PFSK-1 (cell line): ENCODE data around the gene IL5.

ENCODE experiments used
- FOXP2 ChIP-seq: optimal IDR thresholded peaks from 2 replicates; pipeline ENCODE3; 2011; ENCODE audit warnings: borderline replicate concordance, control low read depth, inconsistent platforms; ENCODE audit not compliant: insufficient read depth; ENCODE audit errors: extremely low read length, extremely low read depth
- POLR2AphosphoS5 ChIP-seq: IDR thresholded peaks from 2 replicates; pipeline ENCODE4 v1.6.1; 2012; ENCODE audit warnings: low read depth, mild to moderate bottlenecking, control low read depth, low read length, moderate library complexity
- SIN3A ChIP-seq: IDR thresholded peaks from 2 replicates; pipeline ENCODE4 v1.6.1; 2012; ENCODE audit warnings: mild to moderate bottlenecking, low read length, moderate library complexity, borderline replicate concordance; ENCODE audit not compliant: insufficient read depth
- TAF1 ChIP-seq: IDR thresholded peaks from 2 replicates; pipeline ENCODE4 v1.6.1; 2012; ENCODE audit warnings: low read length, control low read depth, borderline replicate concordance; ENCODE audit not compliant: insufficient read depth
- TF ChIP-seq, protein P1 (sequence below), 2 experiments: IDR thresholded peaks; 2 replicates each; pipeline versions ENCODE4 v1.6.1 to v1.8.0; 2011 to 2012; ENCODE audit warnings: low read depth in 2 of 2, low read length in 2 of 2, control low read depth in 1 of 2, inconsistent platforms in 1 of 2, mild to moderate bottlenecking in 1 of 2, moderate library complexity in 1 of 2; ENCODE audit not compliant: insufficient read depth in 1 of 2

IL5 gene

DNA sequence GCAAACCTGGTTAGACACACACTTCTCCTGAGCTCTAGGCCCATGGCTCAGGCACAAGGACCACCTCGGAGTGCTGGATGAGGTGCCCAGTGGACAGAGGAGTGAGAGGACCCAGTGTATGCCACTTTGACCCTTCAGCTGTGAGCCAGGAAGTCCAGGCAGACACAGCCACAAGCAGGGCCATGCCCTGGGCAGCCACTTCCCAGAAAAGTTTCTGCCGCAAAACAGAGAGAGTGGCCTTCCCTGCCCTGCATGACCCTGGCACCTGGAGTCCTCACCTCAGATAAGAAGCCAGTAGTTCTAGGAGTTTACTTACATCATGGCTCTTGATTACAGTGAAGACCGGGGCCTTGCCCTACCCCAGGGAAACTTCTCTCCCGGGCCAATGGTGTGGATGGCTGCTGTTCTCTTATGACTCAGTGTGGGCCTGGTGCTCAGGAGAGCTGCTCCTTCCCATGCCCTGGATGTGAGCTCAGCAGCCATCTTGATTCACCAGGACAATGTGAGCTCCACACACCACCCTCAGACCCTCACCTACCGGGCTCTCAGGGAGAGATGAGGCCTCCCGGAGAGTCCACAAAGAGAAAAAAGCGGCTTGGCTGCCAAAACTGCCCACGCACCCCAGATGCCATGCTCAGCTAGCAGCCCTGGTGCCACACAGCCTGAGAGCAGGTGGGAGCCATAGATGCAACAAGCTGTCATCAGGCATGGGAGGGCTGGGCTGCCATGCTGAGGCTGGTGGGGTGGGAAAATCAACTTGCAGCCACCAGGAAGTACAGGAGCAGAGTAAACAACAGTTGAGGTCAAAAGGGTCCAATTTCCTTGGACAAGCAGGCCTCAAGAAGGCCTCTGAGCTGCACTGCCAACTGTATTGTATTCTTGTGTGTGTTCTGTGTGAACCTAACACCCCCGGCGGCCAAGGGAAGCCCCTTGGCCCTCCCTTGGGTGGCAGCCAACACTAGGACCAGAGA, 41.1 kb downstream of the IL5 start:
- TF ChIP-seq, protein P1, sequence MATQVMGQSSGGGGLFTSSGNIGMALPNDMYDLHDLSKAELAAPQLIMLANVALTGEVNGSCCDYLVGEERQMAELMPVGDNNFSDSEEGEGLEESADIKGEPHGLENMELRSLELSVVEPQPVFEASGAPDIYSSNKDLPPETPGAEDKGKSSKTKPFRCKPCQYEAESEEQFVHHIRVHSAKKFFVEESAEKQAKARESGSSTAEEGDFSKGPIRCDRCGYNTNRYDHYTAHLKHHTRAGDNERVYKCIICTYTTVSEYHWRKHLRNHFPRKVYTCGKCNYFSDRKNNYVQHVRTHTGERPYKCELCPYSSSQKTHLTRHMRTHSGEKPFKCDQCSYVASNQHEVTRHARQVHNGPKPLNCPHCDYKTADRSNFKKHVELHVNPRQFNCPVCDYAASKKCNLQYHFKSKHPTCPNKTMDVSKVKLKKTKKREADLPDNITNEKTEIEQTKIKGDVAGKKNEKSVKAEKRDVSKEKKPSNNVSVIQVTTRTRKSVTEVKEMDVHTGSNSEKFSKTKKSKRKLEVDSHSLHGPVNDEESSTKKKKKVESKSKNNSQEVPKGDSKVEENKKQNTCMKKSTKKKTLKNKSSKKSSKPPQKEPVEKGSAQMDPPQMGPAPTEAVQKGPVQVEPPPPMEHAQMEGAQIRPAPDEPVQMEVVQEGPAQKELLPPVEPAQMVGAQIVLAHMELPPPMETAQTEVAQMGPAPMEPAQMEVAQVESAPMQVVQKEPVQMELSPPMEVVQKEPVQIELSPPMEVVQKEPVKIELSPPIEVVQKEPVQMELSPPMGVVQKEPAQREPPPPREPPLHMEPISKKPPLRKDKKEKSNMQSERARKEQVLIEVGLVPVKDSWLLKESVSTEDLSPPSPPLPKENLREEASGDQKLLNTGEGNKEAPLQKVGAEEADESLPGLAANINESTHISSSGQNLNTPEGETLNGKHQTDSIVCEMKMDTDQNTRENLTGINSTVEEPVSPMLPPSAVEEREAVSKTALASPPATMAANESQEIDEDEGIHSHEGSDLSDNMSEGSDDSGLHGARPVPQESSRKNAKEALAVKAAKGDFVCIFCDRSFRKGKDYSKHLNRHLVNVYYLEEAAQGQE (IDR thresholded peaks at IDR 0.05; ENCODE audit: insufficient read depth in 1 of 2, low read depth in 2 of 2, low read length in 2 of 2), result no peak
- no peak for TF ChIP-seq SIN3A
- no peak for TF ChIP-seq FOXP2
- TF ChIP-seq POLR2AphosphoS5, result no peak
- TF ChIP-seq TAF1, result no peak

DNA sequence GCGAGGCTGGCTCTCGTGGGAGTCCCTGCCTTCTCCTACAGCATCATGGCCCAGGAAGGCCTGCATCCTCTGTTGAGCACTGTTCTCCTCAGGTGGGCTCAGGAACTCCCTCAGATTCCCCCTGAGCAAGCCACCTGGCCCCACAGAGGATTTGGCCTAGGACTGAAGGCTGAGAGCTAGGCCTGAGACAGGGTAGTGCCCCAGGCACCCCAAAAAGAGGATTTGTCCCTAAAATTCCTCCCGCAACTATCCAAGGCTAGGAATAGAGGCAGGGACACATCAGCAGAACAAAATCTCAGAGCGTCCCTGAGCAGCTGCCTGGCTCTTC, 41.7 kb downstream of the IL5 start:
- TF ChIP-seq SIN3A (no peak), TAF1 (no peak), POLR2AphosphoS5 (no peak), FOXP2 (no peak)
- TF ChIP-seq, protein P1 (IDR thresholded peaks at IDR 0.05; ENCODE audit: insufficient read depth in 1 of 2, low read depth in 2 of 2, low read length in 2 of 2), result no peak

DNA sequence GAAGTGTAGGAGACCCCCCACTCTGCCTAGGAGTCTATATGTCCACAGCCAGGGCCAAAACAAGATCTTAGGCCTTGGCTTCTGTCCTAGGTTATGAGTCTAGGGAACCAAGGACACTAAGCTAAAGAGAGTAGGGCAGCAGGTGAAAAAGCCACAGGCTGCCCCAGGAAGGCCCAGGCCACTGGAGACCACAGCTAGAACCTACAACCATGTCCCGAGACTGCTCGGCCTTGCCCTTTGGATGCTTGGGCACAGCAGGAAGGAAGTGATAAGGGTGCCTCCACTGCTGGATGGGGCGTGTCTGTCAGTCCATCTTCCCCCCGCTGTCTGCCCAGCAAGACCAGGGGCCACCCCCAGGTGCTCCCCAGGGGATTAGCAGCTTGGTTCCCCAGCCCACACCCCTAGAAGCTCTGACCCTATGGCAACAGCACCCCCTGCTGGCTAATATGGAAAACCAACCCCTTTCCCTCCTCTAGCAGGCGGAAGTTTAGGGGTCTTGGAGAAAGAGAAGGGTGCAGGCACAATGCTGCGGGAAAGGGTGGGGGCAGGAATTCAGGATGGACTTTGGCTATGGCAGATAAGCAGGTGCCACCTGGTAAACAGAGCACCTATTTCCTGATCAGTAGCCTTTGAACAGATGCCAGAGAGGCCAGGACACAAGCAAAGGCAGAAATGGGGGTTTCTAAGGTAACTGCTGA, 42.2 kb downstream of the IL5 start:
- TF ChIP-seq SIN3A, result no peak
- TF ChIP-seq POLR2AphosphoS5, result no peak
- TF ChIP-seq FOXP2, result no peak

DNA sequence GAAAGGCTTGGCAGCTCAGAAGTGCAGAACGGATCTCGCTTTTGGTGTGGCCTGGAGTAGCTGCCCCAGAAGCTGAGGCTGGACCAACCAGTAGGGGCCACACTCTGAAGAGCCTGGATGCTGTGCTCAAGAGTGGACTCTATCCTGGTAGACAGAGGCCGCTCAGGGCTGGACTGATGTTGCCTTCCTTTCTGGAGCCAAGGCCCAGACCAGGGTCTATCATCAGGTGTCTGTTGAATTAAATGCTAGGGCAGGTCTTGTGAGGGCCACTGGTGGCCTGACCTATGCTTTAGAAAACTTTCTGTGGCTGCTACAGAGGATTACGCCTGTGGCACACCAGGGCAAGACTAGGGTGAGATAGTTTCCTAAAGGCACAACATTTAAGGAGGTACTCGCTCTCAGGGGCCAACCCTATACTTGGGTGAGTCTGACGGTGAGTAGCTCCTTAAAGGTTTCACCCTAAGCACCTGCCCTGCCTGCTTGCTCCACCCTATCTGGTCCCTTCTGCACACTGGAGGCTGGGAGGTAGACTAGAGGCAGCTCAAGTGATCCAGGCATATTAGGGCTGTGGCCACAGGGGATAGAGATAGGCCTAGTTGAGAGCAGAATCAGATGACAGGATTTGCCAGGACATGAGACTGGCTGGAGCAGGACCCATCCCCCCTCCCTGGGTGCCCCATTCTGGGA, 42.9 kb downstream of the IL5 start:
- no peak for TF ChIP-seq POLR2AphosphoS5
- TF ChIP-seq SIN3A, result no peak
- no peak for TF ChIP-seq TAF1
- no peak for TF ChIP-seq FOXP2
- TF ChIP-seq, protein P1 (IDR thresholded peaks at IDR 0.05; ENCODE audit: insufficient read depth in 1 of 2, low read depth in 2 of 2, low read length in 2 of 2), result no peak

DNA sequence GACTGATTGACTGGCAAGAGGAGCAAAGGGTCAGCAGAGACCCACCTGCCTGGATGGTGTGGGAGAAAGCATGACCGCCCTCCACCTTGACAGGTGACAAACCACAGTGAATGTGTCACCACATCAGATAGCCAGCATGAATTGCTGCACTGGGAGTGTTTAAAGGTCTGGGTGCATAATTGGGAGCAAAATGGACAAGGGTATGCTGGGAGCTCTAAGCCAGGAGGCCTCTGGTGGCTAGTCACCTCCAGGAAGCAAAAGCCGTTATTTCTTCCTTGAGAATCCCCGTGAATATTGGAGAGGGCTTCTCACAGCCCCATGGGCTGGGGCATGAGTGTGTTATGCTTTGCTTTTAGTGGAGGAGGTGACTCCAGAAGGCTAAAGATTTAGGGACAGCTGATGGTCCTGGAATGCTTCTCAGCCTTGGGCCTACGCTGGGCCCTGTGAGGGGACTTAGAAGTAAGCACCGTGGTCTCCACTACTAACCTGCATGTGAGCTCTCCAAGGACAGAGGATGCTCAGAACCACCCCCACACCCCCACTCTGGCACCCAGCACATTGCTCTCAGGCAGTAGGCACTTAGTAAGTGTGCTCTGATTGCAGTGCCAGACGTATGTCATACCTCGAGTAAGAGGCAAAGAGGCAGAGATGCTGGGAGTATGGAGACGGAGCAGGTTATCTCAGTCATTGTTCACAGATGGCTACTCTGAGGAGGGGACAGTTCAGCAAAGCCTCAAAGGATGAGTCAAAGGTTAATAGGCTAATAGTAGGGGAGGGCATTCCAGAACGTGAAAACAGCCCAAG, 43.7 kb downstream of the IL5 start:
- TF ChIP-seq FOXP2 (no peak), POLR2AphosphoS5 (no peak), TAF1 (no peak), SIN3A (no peak)
- TF ChIP-seq, protein P1 (IDR thresholded peaks at IDR 0.05; ENCODE audit: insufficient read depth in 1 of 2, low read depth in 2 of 2, low read length in 2 of 2), result no peak
